Upper lobe of left lung (tissue), 4 donors: Measurements from ENCODE around the gene ABCA7.

Source experiments
- CTCF ChIP-seq, 6 experiments: fragments of 450-650 bp in 4 of 6; fragments of 200-600 bp in 2 of 6; sonication (generic) in 2 of 6; IDR thresholded peaks; one replicate each; pipeline ENCODE4 v1.5.1; 2016 to 2019; ENCODE audit warnings: antibody characterized with exemption in 6 of 6
- EP300 ChIP-seq, 4 donors: sonication (generic); formaldehyde crosslinking; IDR thresholded peaks; one replicate each; pipeline ENCODE4 v1.5.1; 2017; ENCODE audit warnings: antibody characterized with exemption in 4 of 4, control low read depth in 2 of 4
- POLR2A ChIP-seq, 4 donors: fragments of 450-650 bp; IDR thresholded peaks; one replicate each; pipeline ENCODE4 v1.5.1; 2016 to 2017; ENCODE audit warnings: antibody characterized with exemption in 4 of 4, mild to moderate bottlenecking in 2 of 4
- POLR2AphosphoS5 ChIP-seq, 2 donors: sonication (generic); formaldehyde crosslinking; IDR thresholded peaks; one replicate each; pipeline ENCODE4 v1.5.1; 2017; ENCODE audit warnings: antibody characterized with exemption in 2 of 2

DNA sequence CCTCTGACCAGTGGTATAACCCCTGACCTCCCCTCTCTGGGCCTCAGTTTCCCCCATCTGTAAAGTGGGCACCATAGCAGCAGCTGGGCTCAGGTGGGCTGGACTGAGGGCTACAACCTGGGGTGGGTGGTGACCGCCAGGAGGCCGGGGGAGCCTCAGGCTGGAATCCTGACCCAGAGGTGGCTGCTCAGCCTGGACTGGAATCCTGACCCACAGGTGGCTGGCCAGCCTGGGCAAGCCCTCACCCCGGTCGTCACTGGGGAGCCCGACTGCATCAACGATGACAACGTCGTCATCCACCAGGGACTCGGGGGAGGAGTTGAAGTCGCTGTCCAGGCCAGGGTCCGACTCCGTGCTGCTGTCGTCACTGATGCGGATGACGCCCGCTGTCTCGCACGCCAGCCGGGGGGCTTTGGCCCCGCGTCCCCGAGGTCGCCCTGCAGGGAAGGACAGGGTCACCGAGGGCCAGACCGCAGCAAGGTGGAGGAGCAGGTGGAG, 74.1 kb downstream of the ABCA7 start:
- no peak for TF ChIP-seq CTCF (IDR thresholded peaks at IDR 0.05)
- no peak for TF ChIP-seq EP300 (IDR thresholded peaks at IDR 0.05)
- TF ChIP-seq POLR2AphosphoS5 (IDR thresholded peaks at IDR 0.05): no peak
- TF ChIP-seq POLR2A (IDR thresholded peaks at IDR 0.05): no peak
